NB4 (cell line): ENCODE data around the gene U2SURP.

ENCODE experiments used
- DNase-seq: peaks from one replicate; pipeline ENCODE4 v3.0.0; 2010; ENCODE audit warnings: low read depth
- H3K4me3 ChIP-seq: one replicate; pipeline ENCODE4 v1.5.1; 2011; ENCODE audit warnings: mild to moderate bottlenecking, low read depth, low read length, moderate library complexity
- CTCF ChIP-seq: IDR thresholded peaks from one replicate; pipeline ENCODE4 v1.5.1; 2012; ENCODE audit warnings: low read depth, low read length
- MAX ChIP-seq: IDR thresholded peaks from 2 replicates; pipeline ENCODE4 v1.6.1; 2011; ENCODE audit warnings: low read depth, low read length
- MYC ChIP-seq: IDR thresholded peaks from 2 replicates; pipeline ENCODE4 v1.6.1; 2011; ENCODE audit warnings: low read depth, low read length
- POLR2A ChIP-seq: IDR thresholded peaks from 2 replicates; pipeline ENCODE4 v1.6.1; 2011; ENCODE audit warnings: mild to moderate bottlenecking; ENCODE audit not compliant: insufficient read length; ENCODE audit errors: extremely low read depth

Gene U2SURP

GRCh38 chr3:142972092-142972753 is 29.1 kb upstream of the U2SURP start:
- TF ChIP-seq CTCF (no peak), MYC (no peak)
- no peak overlapping the region for H3K4me3 ChIP-seq
- DNase-seq, result no peak

GRCh38 chr3:142973217-142974009 is 28.0 kb upstream of the U2SURP start:
- TF ChIP-seq CTCF (no peak), POLR2A (no peak), MAX (no peak), MYC (no peak)
- H3K4me3 ChIP-seq, result no peak overlapping the region
- no peak for DNase-seq

GRCh38 chr3:142975316-142975995 is 25.9 kb upstream of the U2SURP start:
- H3K4me3 ChIP-seq, result no peak overlapping the region
- no peak for DNase-seq
- TF ChIP-seq POLR2A (no peak), MAX (no peak), MYC (no peak), CTCF (no peak)

GRCh38 chr3:142976621-142977398 is 24.6 kb upstream of the U2SURP start:
- TF ChIP-seq CTCF, result no peak
- TF ChIP-seq MYC, result no peak
- TF ChIP-seq POLR2A, result no peak
- TF ChIP-seq MAX, result no peak
- H3K4me3 ChIP-seq, result no peak overlapping the region
- DNase-seq, result peak; percentile 76

GRCh38 chr3:142977399-142977728 is 24.0 kb upstream of the U2SURP start:
- TF ChIP-seq MYC (no peak), POLR2A (no peak), CTCF (no peak), MAX (no peak)
- DNase-seq, result no peak
- H3K4me3 ChIP-seq, result no peak overlapping the region
